ENCODE results near the gene NCOA7. TPM values are rescaled to one million over a fixed set of nuclear protein-coding genes. Genes with fewer than 3 reads are reported as not detected.

NCOA7 gene
- total RNA-seq, 1 experiment from 2014 or later = 37.3 TPM

DNA sequence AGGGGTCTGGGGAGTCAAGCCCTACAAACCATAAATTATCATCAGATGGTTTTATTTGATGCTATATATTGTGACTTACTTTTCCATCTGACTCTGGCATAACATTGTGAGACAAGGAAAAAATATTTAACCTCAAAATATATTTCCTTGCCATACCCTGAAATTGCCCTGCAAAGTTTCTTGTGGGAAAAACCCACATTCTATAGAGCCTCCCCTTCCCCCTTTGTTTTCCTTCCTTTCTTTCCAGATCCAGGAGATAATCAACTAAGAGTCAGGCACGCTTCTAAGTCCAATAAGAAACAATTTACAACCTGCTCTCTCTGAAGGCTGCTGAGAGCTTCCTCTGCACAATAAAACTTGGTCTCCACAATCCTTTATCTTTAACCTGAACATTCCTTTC, 148.3 kb downstream of the NCOA7 start:
- H3K27ac ChIP-seq (ENCODE audit: low read length) = no peak overlapping the region
- POLR2A ChIA-PET = interaction anchor here (1.1 kb wide), 1 partner anchor 149 kb away, joined by 7 read pairs; the partner anchor contains the start of gene NCOA7

GRCh38 chr6:125939791-125940190, 149.0 kb downstream of the NCOA7 start:
- H3K4me1 ChIP-seq (ENCODE audit: control insufficient read depth, insufficient read depth, low read length) = no peaks in the 10 kb centered on the region
- peaks cover 9% of the 10 kb centered on the region; the same call in 1 of the 2 replicates for H3K27me3 ChIP-seq (ENCODE audit: control insufficient read depth, insufficient read depth, low read length)
- TF ChIP-seq TCF7L2 (IDR thresholded peaks at IDR 0.05; ENCODE audit: low read depth, low read length) (no peak), CTCF (IDR thresholded peaks at IDR 0.05) (no peak), SIN3A (IDR thresholded peaks at IDR 0.05; ENCODE audit: borderline replicate concordance, insufficient read depth, low read depth, low read length) (no peak), POLR2AphosphoS5 (IDR thresholded peaks at IDR 0.05; ENCODE audit: low read depth, low read length) (no peak)
- TF ChIP-seq, protein P1, sequence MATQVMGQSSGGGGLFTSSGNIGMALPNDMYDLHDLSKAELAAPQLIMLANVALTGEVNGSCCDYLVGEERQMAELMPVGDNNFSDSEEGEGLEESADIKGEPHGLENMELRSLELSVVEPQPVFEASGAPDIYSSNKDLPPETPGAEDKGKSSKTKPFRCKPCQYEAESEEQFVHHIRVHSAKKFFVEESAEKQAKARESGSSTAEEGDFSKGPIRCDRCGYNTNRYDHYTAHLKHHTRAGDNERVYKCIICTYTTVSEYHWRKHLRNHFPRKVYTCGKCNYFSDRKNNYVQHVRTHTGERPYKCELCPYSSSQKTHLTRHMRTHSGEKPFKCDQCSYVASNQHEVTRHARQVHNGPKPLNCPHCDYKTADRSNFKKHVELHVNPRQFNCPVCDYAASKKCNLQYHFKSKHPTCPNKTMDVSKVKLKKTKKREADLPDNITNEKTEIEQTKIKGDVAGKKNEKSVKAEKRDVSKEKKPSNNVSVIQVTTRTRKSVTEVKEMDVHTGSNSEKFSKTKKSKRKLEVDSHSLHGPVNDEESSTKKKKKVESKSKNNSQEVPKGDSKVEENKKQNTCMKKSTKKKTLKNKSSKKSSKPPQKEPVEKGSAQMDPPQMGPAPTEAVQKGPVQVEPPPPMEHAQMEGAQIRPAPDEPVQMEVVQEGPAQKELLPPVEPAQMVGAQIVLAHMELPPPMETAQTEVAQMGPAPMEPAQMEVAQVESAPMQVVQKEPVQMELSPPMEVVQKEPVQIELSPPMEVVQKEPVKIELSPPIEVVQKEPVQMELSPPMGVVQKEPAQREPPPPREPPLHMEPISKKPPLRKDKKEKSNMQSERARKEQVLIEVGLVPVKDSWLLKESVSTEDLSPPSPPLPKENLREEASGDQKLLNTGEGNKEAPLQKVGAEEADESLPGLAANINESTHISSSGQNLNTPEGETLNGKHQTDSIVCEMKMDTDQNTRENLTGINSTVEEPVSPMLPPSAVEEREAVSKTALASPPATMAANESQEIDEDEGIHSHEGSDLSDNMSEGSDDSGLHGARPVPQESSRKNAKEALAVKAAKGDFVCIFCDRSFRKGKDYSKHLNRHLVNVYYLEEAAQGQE (IDR thresholded peaks at IDR 0.05; ENCODE audit: insufficient read depth in 1 of 2, low read depth in 2 of 2, low read length in 1 of 2) = no peak
- no peaks in the 10 kb centered on the region for H3K36me3 ChIP-seq (ENCODE audit: control insufficient read depth, insufficient read depth, low read length)
- ATAC-seq (no peak), DNase-seq (ENCODE audit: low read depth, low spot score) (no peak)
- no peaks in the 10 kb centered on the region for H3K9me3 ChIP-seq (ENCODE audit: control insufficient read depth, insufficient read depth, low read depth, low read length)
- no peak overlapping the region for H3K4me3 ChIP-seq (ENCODE audit: low read depth in 2 of 2, low read length in 2 of 2)
- ChIA-PET CTCF (no interaction called here), POLR2A (no interaction called here)
- intact Hi-C loops (cut with micrococcal nuclease; ENCODE audit: unreplicated experiment) (no loop called here), in situ Hi-C loops (cut with HindIII; ENCODE audit: low pct_unique_long_range_greater_than_20kb, low sequenced_read_pairs) (no loop called here)
- H3K27ac ChIP-seq (ENCODE audit: low read length) = no peak overlapping the region
- no TSS peak for BruUV-seq (replicated peaks)

More for the DNA sequence above, 148.3 kb downstream of the NCOA7 start:
- no TSS peak for BruUV-seq (replicated peaks)
- no peak overlapping the region for H3K4me3 ChIP-seq (ENCODE audit: low read depth in 2 of 2, low read length in 2 of 2)
- TF ChIP-seq TCF7L2 (IDR thresholded peaks at IDR 0.05; ENCODE audit: low read depth, low read length) = no peak
- TF ChIP-seq POLR2AphosphoS5 (IDR thresholded peaks at IDR 0.05; ENCODE audit: low read depth, low read length) = no peak
- TF ChIP-seq CTCF (IDR thresholded peaks at IDR 0.05) = no peak
- TF ChIP-seq, protein P1 (IDR thresholded peaks at IDR 0.05; ENCODE audit: insufficient read depth in 1 of 2, low read depth in 2 of 2, low read length in 1 of 2) = no peak
- TF ChIP-seq SIN3A (IDR thresholded peaks at IDR 0.05; ENCODE audit: borderline replicate concordance, insufficient read depth, low read depth, low read length) = no peak
- no peaks in the 10 kb centered on the region for H3K36me3 ChIP-seq (ENCODE audit: control insufficient read depth, insufficient read depth, low read length)
- intact Hi-C loops (cut with micrococcal nuclease; ENCODE audit: unreplicated experiment) (no loop called here), in situ Hi-C loops (cut with HindIII; ENCODE audit: low pct_unique_long_range_greater_than_20kb, low sequenced_read_pairs) (no loop called here)
- no peaks in the 10 kb centered on the region for H3K4me1 ChIP-seq (ENCODE audit: control insufficient read depth, insufficient read depth, low read length)
- CTCF ChIA-PET = interaction anchor here (1.1 kb wide), 1 partner anchor 35 kb away, joined by 3 read pairs; no protein-coding TSS in a partner anchor
- DNase-seq (ENCODE audit: low read depth, low spot score) (no peak), ATAC-seq (no peak)
- H3K9me3 ChIP-seq (ENCODE audit: control insufficient read depth, insufficient read depth, low read depth, low read length) = no peaks in the 10 kb centered on the region
- H3K27me3 ChIP-seq (ENCODE audit: control insufficient read depth, insufficient read depth, low read length) = peaks cover 9% of the 10 kb centered on the region; the same call in 1 of the 2 replicates

Measured in Panc1 (cell line).